Measurements from ENCODE around the gene PPM1E.
"Not testable (repeated sequence)": the region's sequence is repeated elsewhere in the genome, so short reads cannot be mapped to it uniquely, and the experiment has no call there.

PPM1E gene

GRCh38 chr17:58840820-58841612 is 85.4 kb downstream of the PPM1E start:
- TF ChIP-seq, protein P1, sequence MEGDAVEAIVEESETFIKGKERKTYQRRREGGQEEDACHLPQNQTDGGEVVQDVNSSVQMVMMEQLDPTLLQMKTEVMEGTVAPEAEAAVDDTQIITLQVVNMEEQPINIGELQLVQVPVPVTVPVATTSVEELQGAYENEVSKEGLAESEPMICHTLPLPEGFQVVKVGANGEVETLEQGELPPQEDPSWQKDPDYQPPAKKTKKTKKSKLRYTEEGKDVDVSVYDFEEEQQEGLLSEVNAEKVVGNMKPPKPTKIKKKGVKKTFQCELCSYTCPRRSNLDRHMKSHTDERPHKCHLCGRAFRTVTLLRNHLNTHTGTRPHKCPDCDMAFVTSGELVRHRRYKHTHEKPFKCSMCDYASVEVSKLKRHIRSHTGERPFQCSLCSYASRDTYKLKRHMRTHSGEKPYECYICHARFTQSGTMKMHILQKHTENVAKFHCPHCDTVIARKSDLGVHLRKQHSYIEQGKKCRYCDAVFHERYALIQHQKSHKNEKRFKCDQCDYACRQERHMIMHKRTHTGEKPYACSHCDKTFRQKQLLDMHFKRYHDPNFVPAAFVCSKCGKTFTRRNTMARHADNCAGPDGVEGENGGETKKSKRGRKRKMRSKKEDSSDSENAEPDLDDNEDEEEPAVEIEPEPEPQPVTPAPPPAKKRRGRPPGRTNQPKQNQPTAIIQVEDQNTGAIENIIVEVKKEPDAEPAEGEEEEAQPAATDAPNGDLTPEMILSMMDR (IDR thresholded peaks at IDR 0.05; ENCODE audit: low read length, missing control alignments), result no peak
- H3K4me3 ChIP-seq (replicated peaks; ENCODE audit: low read depth, low read length), result no peak overlapping the region
- peak; percentile 78 for DNase-seq (ENCODE audit: low read depth)

DNA sequence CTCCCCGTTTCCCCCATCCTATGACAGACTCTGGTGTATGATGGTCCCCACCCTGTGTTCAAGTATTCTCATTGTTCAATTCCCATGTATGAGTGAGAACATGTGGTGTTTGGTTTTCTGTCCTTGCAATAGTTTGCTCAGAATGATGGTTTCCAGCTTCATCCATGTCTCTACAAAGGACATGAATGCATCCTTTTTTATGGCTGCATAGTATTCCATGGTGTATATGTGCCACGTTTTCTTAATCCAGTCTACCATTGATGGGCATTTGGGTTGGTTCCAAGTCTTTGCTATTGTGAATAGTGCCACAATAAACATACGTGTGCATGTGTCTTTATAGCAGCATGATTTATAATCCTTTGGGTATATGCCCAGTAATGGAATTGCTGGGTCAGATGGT is 90.8 kb downstream of the PPM1E start:
- not testable (repeated sequence) for H3K4me3 ChIP-seq (replicated peaks; ENCODE audit: low read depth, low read length); DNase-seq (ENCODE audit: low read depth)

GRCh38 chr17:58850106-58850505 is 94.5 kb downstream of the PPM1E start:
- not testable (repeated sequence) for H3K4me3 ChIP-seq (replicated peaks; ENCODE audit: low read depth, low read length); DNase-seq (ENCODE audit: low read depth)

- no peak for DNase-seq (ENCODE audit: low read depth)
- TF ChIP-seq, protein P1 (IDR thresholded peaks at IDR 0.05; ENCODE audit: low read length, missing control alignments), result no peak
- H3K4me3 ChIP-seq (replicated peaks; ENCODE audit: low read depth, low read length), result no peak overlapping the region
These were observed 109.6 kb downstream of the PPM1E start for GRCh38 chr17:58865301-58865700.

GRCh38 chr17:58870747-58871146 is 115.1 kb downstream of the PPM1E start:
- no peak overlapping the region for H3K4me3 ChIP-seq (replicated peaks; ENCODE audit: low read depth, low read length)
- DNase-seq (ENCODE audit: low read depth), result peak; percentile 0
- TF ChIP-seq, protein P1 (IDR thresholded peaks at IDR 0.05; ENCODE audit: low read length, missing control alignments), result no peak

DNA sequence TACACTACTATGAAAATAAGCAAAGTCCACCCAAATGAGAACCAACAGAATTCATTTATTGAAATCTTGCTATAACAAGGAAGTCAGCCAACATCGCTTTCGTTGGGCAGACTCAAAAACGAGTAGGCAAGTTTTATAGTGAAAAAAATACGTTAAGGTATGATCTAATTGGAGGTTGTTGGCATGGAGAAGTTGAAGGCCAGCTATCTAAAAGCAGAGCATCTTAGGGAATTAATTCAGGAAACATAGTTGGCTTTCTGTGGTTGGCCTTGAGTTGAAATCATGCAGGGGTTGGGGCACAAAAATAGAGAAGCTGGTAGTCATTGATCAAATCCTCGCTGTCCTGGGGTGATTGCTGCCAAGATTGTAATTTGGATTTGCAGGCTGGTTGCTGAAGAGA is 118.3 kb downstream of the PPM1E start:
- no peak for DNase-seq (ENCODE audit: low read depth)

DNA sequence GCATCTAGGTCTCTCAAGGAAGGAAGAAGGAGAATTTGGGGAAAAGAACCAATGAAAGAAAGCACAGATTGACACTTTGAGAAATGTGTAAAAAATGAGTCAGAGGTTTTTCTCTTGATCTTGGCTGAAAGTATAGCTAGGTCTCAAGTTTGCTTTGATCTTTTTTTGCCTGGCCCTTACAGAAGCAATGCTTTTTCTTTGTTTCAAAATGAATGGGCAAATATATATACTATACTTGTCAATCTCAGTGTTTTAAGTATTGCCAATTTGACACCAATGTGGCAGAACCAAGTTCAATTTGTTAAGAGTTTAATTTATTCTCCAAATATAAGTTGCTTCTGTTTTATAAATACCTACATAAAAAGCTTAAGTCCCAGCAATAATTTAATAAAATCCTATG is 119.6 kb downstream of the PPM1E start:
- no peak overlapping the region for H3K4me3 ChIP-seq (replicated peaks; ENCODE audit: low read depth, low read length)
- DNase-seq (ENCODE audit: low read depth), result no peak
- TF ChIP-seq, protein P1 (IDR thresholded peaks at IDR 0.05; ENCODE audit: low read length, missing control alignments), result no peak

More for the DNA sequence above, 118.3 kb downstream of the PPM1E start:
- TF ChIP-seq, protein P1 (IDR thresholded peaks at IDR 0.05; ENCODE audit: low read length, missing control alignments), result no peak
- no peak overlapping the region for H3K4me3 ChIP-seq (replicated peaks; ENCODE audit: low read depth, low read length)

GRCh38 chr17:58884161-58884560 is 128.5 kb downstream of the PPM1E start:
- DNase-seq (ENCODE audit: low read depth), result no peak
- H3K4me3 ChIP-seq (replicated peaks; ENCODE audit: low read depth, low read length), result no peak overlapping the region
- TF ChIP-seq, protein P1 (IDR thresholded peaks at IDR 0.05; ENCODE audit: low read length, missing control alignments), result no peak
